ENCODE data around the gene MAP2.

The MAP2 gene

DNA sequence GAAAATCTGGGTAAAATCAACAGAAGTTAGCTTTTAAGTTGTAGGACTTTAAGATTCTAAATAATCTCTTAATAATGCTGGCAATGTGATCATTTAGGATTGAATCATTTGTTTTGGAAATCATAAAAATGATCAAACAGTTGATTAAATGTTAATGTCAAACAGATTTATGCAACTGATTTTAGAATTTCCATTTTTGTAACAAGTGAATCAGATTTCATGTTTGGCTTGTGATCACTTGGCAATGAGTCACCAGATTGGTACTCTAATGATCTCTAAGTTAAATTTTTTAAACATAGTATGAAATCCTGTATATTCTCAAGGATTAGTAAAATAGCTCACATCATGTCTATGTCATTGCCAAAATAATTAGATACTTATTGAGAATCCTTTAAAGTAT, 297.6 kb downstream of the MAP2 start:
- FAIRE-seq = no peak
- no peak for DNase-seq (ENCODE audit: insufficient read length, low spot score)
- TF ChIP-seq PAX5 (IDR thresholded peaks at IDR 0.05; ENCODE audit: insufficient read depth, low read length, severe bottlenecking) = no peak
- TF ChIP-seq POLR2AphosphoS5 (IDR thresholded peaks at IDR 0.05; ENCODE audit: low read depth, low read length) = no peak
- no peak for TF ChIP-seq POU2F2 (IDR thresholded peaks at IDR 0.05; ENCODE audit: low read depth, low read length)

DNA sequence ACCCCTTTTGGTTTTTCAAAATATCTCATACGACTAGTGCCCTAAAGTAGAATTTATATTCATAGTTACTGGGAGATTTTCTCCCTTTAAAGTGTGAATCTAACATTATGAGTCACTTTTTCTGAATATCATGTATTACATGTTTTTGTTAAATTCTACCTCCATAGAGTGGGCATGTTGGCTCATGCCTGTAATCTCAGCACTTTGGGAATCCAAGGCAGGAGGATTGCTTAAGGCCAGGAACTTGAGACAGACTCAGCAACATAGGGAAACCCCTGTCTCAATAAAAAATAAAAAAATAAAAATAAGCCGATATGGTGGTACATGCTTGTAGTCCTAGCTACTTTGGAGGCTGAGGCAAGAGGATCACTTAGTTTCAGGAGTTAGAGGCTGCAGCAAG, 302.5 kb downstream of the MAP2 start:
- DNase-seq (ENCODE audit: insufficient read length, low spot score) (no peak), FAIRE-seq (no peak)

DNA sequence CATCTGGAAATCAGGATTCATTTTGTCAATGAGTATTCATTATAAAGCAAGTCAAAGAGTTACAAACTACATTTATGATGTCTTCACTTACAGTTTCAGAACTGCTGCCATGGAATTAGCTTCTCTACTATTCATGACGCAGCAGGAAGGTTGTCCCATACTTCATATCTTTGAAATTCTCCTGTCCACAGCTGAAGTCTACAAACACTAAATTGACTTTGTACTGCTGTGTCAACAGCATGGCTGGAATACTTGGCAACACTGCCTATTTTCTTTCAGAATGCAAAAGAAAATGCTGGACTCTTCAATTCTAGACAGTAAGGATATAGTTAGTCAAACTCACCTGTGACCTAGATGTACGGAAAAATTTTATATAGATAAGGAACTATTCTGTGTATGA, 303.2 kb downstream of the MAP2 start:
- DNase-seq (ENCODE audit: insufficient read length, low spot score) (no peak), FAIRE-seq (no peak)
- no peak for TF ChIP-seq SPI1 (IDR thresholded peaks at IDR 0.05; ENCODE audit: low read depth, low read length)
- TF ChIP-seq POLR2AphosphoS5 (IDR thresholded peaks at IDR 0.05; ENCODE audit: low read depth, low read length) = no peak
- TF ChIP-seq TAF1 (IDR thresholded peaks at IDR 0.05; ENCODE audit: low read depth, low read length) = no peak
- no peak for TF ChIP-seq PAX5 (IDR thresholded peaks at IDR 0.05; ENCODE audit: insufficient read depth, low read length, severe bottlenecking)
- no peak for TF ChIP-seq POLR2A (IDR thresholded peaks at IDR 0.05; ENCODE audit: low read depth, low read length)
- no peak for TF ChIP-seq POU2F2 (IDR thresholded peaks at IDR 0.05; ENCODE audit: low read depth, low read length)

More for the DNA sequence above, 302.5 kb downstream of the MAP2 start:
- TF ChIP-seq TAF1 (IDR thresholded peaks at IDR 0.05; ENCODE audit: low read depth, low read length) (no peak), POLR2AphosphoS5 (IDR thresholded peaks at IDR 0.05; ENCODE audit: low read depth, low read length) (no peak), POLR2A (IDR thresholded peaks at IDR 0.05; ENCODE audit: low read depth, low read length) (no peak)

DNA sequence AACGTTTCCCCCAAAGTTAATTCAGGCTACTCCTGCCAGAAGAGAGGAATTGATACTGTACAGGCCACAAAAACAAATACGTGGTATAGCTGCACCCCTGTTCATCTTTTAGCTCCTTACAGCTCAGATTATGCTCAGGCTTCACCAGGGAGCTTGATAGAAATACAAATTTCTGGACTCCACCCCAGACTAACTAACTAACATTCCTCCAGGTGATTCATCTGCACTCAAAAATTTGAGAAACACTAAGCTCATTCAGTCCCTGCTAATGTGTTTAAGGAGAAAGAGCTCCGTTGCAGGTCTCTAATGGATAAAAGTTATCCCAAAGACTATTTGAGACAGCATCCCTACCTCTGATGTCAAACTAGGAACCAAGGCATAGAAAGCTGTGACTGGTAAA, 311.0 kb downstream of the MAP2 start:
- TF ChIP-seq POLR2A (IDR thresholded peaks at IDR 0.05; ENCODE audit: low read depth, low read length) (no peak), TAF1 (IDR thresholded peaks at IDR 0.05; ENCODE audit: low read depth, low read length) (no peak), POU2F2 (IDR thresholded peaks at IDR 0.05; ENCODE audit: low read depth, low read length) (no peak), POLR2AphosphoS5 (IDR thresholded peaks at IDR 0.05; ENCODE audit: low read depth, low read length) (no peak), SPI1 (IDR thresholded peaks at IDR 0.05; ENCODE audit: low read depth, low read length) (no peak), PAX5 (IDR thresholded peaks at IDR 0.05; ENCODE audit: insufficient read depth, low read length, severe bottlenecking) (no peak)
- no peak for FAIRE-seq
- no peak for DNase-seq (ENCODE audit: insufficient read length, low spot score)

DNA sequence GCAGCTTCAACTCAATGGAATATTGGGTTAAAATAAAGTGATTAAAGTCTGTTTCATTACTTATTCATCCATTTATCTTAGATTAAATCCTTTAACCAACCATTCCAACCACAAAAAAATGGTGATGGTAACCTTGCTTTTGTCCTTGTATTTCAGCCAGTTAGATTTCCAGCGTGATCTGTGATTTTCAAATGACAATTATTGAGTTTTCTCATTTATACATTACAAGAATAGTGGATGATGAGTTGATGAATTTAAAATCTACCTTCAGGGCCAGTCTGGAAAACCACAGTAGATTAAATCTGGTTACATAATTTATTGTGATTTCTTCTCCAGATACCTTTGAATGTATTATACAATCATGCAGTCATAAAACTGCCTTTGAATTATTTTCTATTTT, 318.1 kb downstream of the MAP2 start:
- TF ChIP-seq POLR2AphosphoS5 (IDR thresholded peaks at IDR 0.05; ENCODE audit: low read depth, low read length) (no peak), SPI1 (IDR thresholded peaks at IDR 0.05; ENCODE audit: low read depth, low read length) (no peak), PAX5 (IDR thresholded peaks at IDR 0.05; ENCODE audit: insufficient read depth, low read length, severe bottlenecking) (no peak), TAF1 (IDR thresholded peaks at IDR 0.05; ENCODE audit: low read depth, low read length) (no peak), POU2F2 (IDR thresholded peaks at IDR 0.05; ENCODE audit: low read depth, low read length) (no peak), POLR2A (IDR thresholded peaks at IDR 0.05; ENCODE audit: low read depth, low read length) (no peak)
- DNase-seq (ENCODE audit: insufficient read length, low spot score) (no peak), FAIRE-seq (no peak)

DNA sequence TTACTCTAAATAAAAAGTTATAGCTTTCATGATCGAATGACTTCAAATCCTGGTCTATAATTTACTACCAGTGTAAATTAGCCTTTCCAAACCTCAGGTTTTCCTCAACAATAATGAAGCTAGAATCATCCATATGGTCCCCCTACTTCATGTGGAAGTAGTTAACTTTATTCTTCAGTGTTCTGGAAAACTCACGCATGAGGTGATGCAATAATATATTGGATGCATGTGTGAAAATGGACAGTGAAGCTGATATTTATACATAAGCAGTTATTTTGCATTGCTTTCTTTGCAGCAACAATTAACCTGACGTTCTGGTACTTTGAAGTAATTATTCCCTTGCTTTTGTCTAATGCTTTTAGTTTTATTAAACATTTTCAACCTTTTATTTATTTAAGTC, 329.2 kb downstream of the MAP2 start:
- FAIRE-seq = no peak
- TF ChIP-seq PAX5 (IDR thresholded peaks at IDR 0.05; ENCODE audit: insufficient read depth, low read length, severe bottlenecking) = no peak
- TF ChIP-seq TAF1 (IDR thresholded peaks at IDR 0.05; ENCODE audit: low read depth, low read length) = no peak
- TF ChIP-seq POLR2AphosphoS5 (IDR thresholded peaks at IDR 0.05; ENCODE audit: low read depth, low read length) = no peak
- no peak for TF ChIP-seq POU2F2 (IDR thresholded peaks at IDR 0.05; ENCODE audit: low read depth, low read length)
- no peak for TF ChIP-seq POLR2A (IDR thresholded peaks at IDR 0.05; ENCODE audit: low read depth, low read length)
- TF ChIP-seq SPI1 (IDR thresholded peaks at IDR 0.05; ENCODE audit: low read depth, low read length) = no peak

DNA sequence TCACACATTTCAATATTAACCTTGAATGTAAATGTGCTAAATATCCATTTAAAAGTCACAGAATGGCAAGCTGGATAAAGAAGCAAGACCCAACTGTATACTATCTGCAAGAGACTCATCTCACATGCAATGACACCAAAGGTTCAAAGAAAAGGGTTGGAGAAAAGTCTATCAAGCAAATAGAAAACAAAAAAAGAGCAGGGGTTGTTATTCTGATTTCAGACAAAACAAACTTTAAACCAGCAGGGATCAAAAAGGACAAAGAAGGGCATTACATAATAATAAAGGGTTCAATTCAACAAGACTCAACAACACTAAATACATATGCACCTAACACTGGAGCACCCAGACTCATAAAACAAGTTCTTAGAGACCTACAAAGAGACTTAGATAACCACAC, 333.3 kb downstream of the MAP2 start:
- no peak for FAIRE-seq
- no peak for DNase-seq (ENCODE audit: insufficient read length, low spot score)
- no peak for TF ChIP-seq TAF1 (IDR thresholded peaks at IDR 0.05; ENCODE audit: low read depth, low read length)
- TF ChIP-seq POLR2AphosphoS5 (IDR thresholded peaks at IDR 0.05; ENCODE audit: low read depth, low read length) = no peak
- no peak for TF ChIP-seq POLR2A (IDR thresholded peaks at IDR 0.05; ENCODE audit: low read depth, low read length)
- TF ChIP-seq POU2F2 (IDR thresholded peaks at IDR 0.05; ENCODE audit: low read depth, low read length) = no peak
- TF ChIP-seq PAX5 (IDR thresholded peaks at IDR 0.05; ENCODE audit: insufficient read depth, low read length, severe bottlenecking) = no peak
- no peak for TF ChIP-seq SPI1 (IDR thresholded peaks at IDR 0.05; ENCODE audit: low read depth, low read length)

More for the DNA sequence above, 329.2 kb downstream of the MAP2 start:
- no peak for DNase-seq (ENCODE audit: insufficient read length, low spot score)

DNA sequence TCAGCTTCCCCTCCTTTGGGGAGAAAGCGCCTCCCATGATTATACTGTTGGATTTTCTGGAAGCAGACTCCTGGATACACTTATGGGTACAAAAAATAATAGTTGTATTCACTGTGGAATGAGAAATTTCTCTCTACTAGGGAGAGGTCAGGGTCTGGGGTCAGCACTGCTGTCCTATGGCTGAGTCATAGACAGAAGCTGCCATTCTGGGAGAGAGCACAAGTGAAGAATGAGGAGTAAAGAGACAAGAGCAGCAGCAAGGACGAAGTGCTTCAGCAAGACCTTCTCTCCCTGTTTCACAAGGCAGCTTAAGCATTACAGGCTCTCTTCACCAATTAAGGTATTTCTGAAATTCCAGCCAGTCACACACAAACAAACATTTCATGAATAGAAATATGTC, 337.7 kb downstream of the MAP2 start:
- DNase-seq (ENCODE audit: insufficient read length, low spot score) = no peak
- FAIRE-seq = no peak
- TF ChIP-seq PAX5 (IDR thresholded peaks at IDR 0.05; ENCODE audit: insufficient read depth, low read length, severe bottlenecking) (no peak), POLR2A (IDR thresholded peaks at IDR 0.05; ENCODE audit: low read depth, low read length) (no peak), SPI1 (IDR thresholded peaks at IDR 0.05; ENCODE audit: low read depth, low read length) (no peak), POU2F2 (IDR thresholded peaks at IDR 0.05; ENCODE audit: low read depth, low read length) (no peak), POLR2AphosphoS5 (IDR thresholded peaks at IDR 0.05; ENCODE audit: low read depth, low read length) (no peak), TAF1 (IDR thresholded peaks at IDR 0.05; ENCODE audit: low read depth, low read length) (no peak)

DNA sequence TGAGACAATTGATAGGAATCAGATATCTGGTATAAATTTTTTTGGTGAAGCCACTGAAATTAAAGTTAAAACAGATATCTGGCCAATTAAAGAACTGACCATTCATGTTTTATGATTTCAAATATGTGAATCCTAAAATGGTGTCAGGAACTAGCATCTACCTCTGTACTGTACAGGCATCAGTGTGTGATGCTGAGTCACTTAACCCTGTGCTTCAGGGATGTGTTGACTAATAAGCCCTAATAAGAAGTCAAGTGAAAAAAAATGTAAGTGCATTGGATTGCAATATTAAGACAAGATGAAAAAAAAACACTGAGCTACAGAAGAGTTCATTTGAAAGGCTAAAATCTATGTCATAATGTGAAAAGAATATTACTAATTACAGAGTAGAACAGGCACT, 338.7 kb downstream of the MAP2 start:
- FAIRE-seq = no peak
- TF ChIP-seq TAF1 (IDR thresholded peaks at IDR 0.05; ENCODE audit: low read depth, low read length) (no peak), POLR2AphosphoS5 (IDR thresholded peaks at IDR 0.05; ENCODE audit: low read depth, low read length) (no peak), PAX5 (IDR thresholded peaks at IDR 0.05; ENCODE audit: insufficient read depth, low read length, severe bottlenecking) (no peak), POU2F2 (IDR thresholded peaks at IDR 0.05; ENCODE audit: low read depth, low read length) (no peak), SPI1 (IDR thresholded peaks at IDR 0.05; ENCODE audit: low read depth, low read length) (no peak), POLR2A (IDR thresholded peaks at IDR 0.05; ENCODE audit: low read depth, low read length) (no peak)

DNA sequence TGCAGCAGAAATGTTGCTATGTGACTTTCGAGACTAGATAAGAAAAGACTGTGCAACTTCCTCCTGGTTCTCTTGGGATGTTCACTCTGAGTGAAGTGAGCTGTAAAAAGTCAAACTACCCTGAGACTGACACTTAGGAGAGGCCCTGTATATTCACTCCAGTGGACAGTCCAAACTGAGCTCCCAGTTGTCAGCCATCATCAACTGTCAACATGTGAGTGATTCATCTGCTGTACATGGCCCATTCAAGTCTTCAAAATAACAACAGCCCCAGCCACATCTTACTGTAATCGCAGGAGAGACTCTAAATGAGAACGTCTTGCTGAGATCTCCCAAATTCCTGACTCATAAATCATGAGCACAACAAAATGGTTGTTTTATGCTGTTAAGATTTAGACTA, 339.3 kb downstream of the MAP2 start:
- no peak for FAIRE-seq
- TF ChIP-seq SPI1 (IDR thresholded peaks at IDR 0.05; ENCODE audit: low read depth, low read length) (no peak), POU2F2 (IDR thresholded peaks at IDR 0.05; ENCODE audit: low read depth, low read length) (no peak), PAX5 (IDR thresholded peaks at IDR 0.05; ENCODE audit: insufficient read depth, low read length, severe bottlenecking) (no peak), POLR2AphosphoS5 (IDR thresholded peaks at IDR 0.05; ENCODE audit: low read depth, low read length) (no peak), TAF1 (IDR thresholded peaks at IDR 0.05; ENCODE audit: low read depth, low read length) (no peak), POLR2A (IDR thresholded peaks at IDR 0.05; ENCODE audit: low read depth, low read length) (no peak)
- DNase-seq (ENCODE audit: insufficient read length, low spot score) = no peak

More for the DNA sequence above, 338.7 kb downstream of the MAP2 start:
- no peak for DNase-seq (ENCODE audit: insufficient read length, low spot score)

Data from GM12891 (cell line).